Esophagus (tissue), 2 donors: ENCODE data around the gene CAV1. TPM values are rescaled to one million over a fixed set of nuclear protein-coding genes. Genes with fewer than 3 reads are reported as not detected.

Source experiments
- H3K27ac ChIP-seq, 2 donors: one replicate each; pipeline ENCODE4 v1.5.1; 2013; ENCODE audit warnings: low read depth in 2 of 2, mild to moderate bottlenecking in 2 of 2, inconsistent platforms in 1 of 2, low read length in 1 of 2, moderate library complexity in 1 of 2
- H3K27me3 ChIP-seq, 2 donors: one replicate each; pipeline ENCODE4 v1.6.1; 2013; ENCODE audit warnings: low read length in 2 of 2, control low read depth in 1 of 2, mild to moderate bottlenecking in 1 of 2; ENCODE audit not compliant: insufficient read depth in 2 of 2, control insufficient read depth in 1 of 2
- H3K36me3 ChIP-seq, 2 donors: one replicate each; pipeline ENCODE4 v1.6.1; 2013; ENCODE audit warnings: low read length in 1 of 2; ENCODE audit not compliant: control insufficient read depth in 2 of 2, insufficient read depth in 2 of 2
- H3K4me1 ChIP-seq, 2 donors: one replicate each; pipeline ENCODE4 v1.6.1; 2013; ENCODE audit warnings: low read length in 1 of 2; ENCODE audit not compliant: control insufficient read depth in 2 of 2, insufficient read depth in 2 of 2
- H3K4me3 ChIP-seq, 2 donors: one replicate each; pipeline ENCODE4 v1.5.1; 2013; ENCODE audit warnings: low read length in 2 of 2, mild to moderate bottlenecking in 2 of 2, low read depth in 1 of 2, moderate library complexity in 1 of 2
- H3K9me3 ChIP-seq, 2 donors: one replicate each; pipeline ENCODE4 v1.6.1; 2013; ENCODE audit warnings: mild to moderate bottlenecking in 2 of 2, low read depth in 1 of 2, low read length in 1 of 2, moderate library complexity in 1 of 2; ENCODE audit not compliant: control insufficient read depth in 2 of 2, insufficient read depth in 1 of 2
- WGBS, 2 donors: extraction: QIAGEN DNeasy Blood & Tissue Kit; methylation state at CpG; one replicate each; pipeline ENCODE4 v1.1.7; 2013; 5-methylcytosine and 5-hydroxymethylcytosine counted together
- polyA plus RNA-seq, 2 donors: library from polyadenylated mRNA; stranded (reverse); fragments of 200-250 nt; gene quantifications; one replicate each; pipeline ENCODE4 v1.2.3, GENCODE V29; 2013
- donor health status: healthy with polysubstance abuse.
- donor health status: Bipolar disorder and iron deficiency.

Gene CAV1
- polyA plus RNA-seq, 2 donors: 16.3 to 57.9 TPM

DNA sequence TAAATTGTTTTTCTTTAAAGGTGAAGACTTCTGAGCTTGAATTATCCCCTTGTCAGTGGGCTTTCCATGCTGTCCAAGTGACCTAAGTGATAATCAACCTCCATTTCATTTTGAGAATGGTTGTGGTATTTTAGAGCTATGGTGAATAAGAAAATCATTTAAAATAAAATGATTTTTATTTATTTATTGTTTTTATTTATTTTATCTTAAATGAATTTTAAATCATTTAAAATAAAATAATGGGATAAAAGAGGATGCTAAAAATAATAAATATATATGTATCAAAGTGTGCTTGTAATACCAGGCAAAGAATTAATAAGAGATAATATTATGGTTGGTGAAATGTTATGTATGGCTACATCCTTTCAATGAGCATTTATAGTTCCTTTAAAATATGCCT, 24.5 kb downstream of the CAV1 start:
- peaks cover 0 to 2% of the 10 kb centered on the region in 2 donors for H3K36me3 ChIP-seq
- H3K4me3 ChIP-seq: no peak overlapping the region
- no peaks in the 10 kb centered on the region for H3K9me3 ChIP-seq
- no peaks in the 10 kb centered on the region for H3K27me3 ChIP-seq
- no peak overlapping the region for H3K27ac ChIP-seq
- H3K4me1 ChIP-seq: peaks cover 3 to 4% of the 10 kb centered on the region in 2 donors

DNA sequence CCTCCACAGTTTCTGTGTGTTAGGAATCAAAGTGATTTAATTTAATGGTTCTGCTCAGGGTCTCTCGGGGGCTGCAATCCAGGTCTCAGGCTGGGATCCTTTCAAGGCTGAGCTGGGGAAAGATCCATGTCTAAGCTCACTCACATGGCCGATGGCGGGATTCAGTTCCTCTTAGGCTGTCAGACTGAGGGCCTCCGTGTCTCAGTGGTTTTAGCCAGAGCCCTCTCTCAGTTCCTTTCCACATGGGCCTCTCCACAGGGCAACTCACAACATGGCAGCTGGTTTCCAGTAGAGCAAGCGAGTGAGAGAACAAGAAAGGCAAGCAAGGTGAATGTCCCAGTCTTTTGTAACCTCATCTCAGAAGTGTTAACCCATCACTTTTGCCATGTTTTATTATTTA, 26.9 kb downstream of the CAV1 start:
- WGBS, 2 donors: 90 to 92% methylated on average over 5 of the region's 5 CpGs
- H3K4me1 ChIP-seq: peaks cover 3 to 4% of the 10 kb centered on the region in 2 donors
- peaks cover 0 to 2% of the 10 kb centered on the region in 2 donors for H3K36me3 ChIP-seq
- H3K27me3 ChIP-seq: no peaks in the 10 kb centered on the region
- no peak overlapping the region for H3K4me3 ChIP-seq
- no peak overlapping the region for H3K27ac ChIP-seq
- H3K9me3 ChIP-seq: no peaks in the 10 kb centered on the region

DNA sequence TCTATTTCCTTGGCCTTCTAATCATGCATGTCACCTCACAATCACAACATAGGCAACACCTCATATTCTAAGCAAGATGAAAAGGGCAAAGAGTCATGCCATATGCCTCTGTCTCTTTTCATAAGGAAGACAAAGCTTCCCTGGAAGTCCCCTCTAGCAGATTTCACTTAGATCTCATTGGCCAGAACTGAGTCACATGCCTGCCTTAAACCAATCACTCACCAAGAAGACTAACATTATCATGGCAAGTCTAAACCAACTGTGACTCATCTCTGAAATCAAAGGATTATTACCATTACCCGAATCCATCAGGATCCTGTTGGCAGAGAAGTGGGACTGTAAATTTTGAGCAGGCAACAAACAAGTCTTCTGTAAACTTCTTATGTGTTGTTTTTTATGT, 27.8 kb downstream of the CAV1 start:
- H3K4me3 ChIP-seq: no peak overlapping the region
- H3K36me3 ChIP-seq: peaks cover 0 to 2% of the 10 kb centered on the region in 2 donors
- no peaks in the 10 kb centered on the region for H3K27me3 ChIP-seq
- peaks cover 3 to 4% of the 10 kb centered on the region in 2 donors for H3K4me1 ChIP-seq
- no peak overlapping the region for H3K27ac ChIP-seq
- 32 to 44% methylated on average over 1 of the region's 1 CpG for WGBS, 2 donors
- H3K9me3 ChIP-seq: no peaks in the 10 kb centered on the region

DNA sequence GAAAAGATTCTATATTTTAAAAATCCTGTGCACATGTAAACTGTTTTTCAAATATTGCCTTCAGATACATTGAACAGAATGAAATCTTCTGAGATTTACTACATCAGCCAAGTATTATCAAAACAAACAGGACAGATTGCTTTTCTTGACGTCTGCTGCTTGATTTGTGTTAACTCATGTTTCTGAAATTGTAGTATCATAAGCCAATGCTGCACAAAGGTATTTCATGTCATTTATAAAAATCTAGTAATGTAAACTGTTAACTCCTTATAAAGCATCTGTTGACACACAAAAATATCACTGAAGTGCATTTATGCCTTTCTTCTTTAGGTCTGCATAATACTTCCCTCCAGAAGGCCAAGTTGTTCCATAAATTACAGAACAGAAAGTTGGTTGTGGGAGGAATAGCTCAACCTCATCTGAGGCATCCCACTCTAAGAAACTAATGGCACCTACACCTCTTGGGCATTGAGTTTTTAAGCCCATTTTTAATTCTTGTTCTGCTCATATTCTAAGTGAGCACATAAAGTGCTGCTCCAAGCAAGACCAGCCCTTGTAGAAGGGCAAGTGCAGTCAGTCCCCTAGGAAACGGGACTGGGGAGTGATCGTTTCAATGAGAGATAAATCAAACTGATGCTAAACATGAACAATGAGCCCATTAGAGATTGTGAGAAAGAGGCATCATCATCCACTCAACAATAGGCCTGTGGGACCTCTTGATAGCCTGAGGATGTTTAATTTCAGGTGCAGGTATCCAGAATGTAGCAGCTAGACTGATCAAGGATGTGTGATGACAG, 28.5 kb downstream of the CAV1 start:
- WGBS, 2 donors: 58 to 61% methylated on average over 3 of the region's 3 CpGs

DNA sequence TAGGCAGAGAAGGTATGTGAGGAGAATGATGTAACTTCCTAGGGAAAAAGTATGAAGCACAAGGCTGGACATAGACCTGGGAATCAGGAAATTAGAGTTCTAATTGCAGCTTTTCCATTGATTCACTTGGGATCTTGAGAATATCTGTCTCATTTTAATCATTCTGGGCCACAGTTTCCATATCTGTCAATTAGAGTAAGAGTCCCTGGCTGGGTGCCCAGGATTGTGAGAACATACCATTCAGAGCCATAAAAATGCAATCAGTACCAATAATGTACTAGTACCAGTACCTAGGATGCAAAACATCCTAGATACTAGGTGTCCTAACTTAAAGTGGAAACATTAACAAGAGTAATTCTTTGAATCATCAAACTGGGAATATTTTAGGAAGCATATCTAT, 29.6 kb downstream of the CAV1 start:
- Histone ChIP-seq H3K9me3 (no peaks in the 10 kb centered on the region), H3K27ac (no peak overlapping the region), H3K4me3 (no peak overlapping the region), H3K36me3 (peaks cover 2 to 3% of the 10 kb centered on the region in 2 donors), H3K4me1 (no peaks in the 10 kb centered on the region), H3K27me3 (no peaks in the 10 kb centered on the region)

More for the DNA sequence above, 28.5 kb downstream of the CAV1 start:
- Histone ChIP-seq H3K4me1 (peaks cover 3 to 4% of the 10 kb centered on the region in 2 donors), H3K27ac (peak overlapping the region in 1 of 2 donors; percentile 31), H3K27me3 (no peaks in the 10 kb centered on the region), H3K9me3 (no peaks in the 10 kb centered on the region), H3K4me3 (no peak overlapping the region), H3K36me3 (peaks cover 2% of the 10 kb centered on the region in 2 donors)

DNA sequence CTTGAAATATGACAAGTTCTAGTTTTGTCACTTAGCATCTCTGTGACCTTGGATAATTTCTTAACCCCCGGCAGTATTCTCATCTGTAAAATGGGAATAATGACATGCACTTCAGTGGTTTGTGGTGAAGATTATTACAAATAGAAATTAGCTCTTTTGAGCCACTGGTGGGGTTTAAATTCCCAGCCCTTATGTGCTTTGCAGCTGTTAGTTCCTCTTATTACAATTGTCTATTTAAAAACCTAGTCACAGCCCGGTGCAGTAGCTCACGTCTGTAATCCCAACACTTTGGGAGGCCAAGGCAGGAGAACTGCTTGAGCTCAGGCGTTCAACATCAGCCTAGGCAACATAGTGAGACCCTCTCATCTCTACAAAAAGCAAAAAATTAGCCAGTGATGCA, 30.1 kb downstream of the CAV1 start:
- no peaks in the 10 kb centered on the region for H3K27me3 ChIP-seq
- H3K27ac ChIP-seq: no peak overlapping the region
- peaks cover 2 to 3% of the 10 kb centered on the region in 2 donors for H3K36me3 ChIP-seq
- no peaks in the 10 kb centered on the region for H3K4me1 ChIP-seq
- H3K9me3 ChIP-seq: no peaks in the 10 kb centered on the region
- no peak overlapping the region for H3K4me3 ChIP-seq
- WGBS, 2 donors: 72 to 75% methylated on average over 4 of the region's 4 CpGs

DNA sequence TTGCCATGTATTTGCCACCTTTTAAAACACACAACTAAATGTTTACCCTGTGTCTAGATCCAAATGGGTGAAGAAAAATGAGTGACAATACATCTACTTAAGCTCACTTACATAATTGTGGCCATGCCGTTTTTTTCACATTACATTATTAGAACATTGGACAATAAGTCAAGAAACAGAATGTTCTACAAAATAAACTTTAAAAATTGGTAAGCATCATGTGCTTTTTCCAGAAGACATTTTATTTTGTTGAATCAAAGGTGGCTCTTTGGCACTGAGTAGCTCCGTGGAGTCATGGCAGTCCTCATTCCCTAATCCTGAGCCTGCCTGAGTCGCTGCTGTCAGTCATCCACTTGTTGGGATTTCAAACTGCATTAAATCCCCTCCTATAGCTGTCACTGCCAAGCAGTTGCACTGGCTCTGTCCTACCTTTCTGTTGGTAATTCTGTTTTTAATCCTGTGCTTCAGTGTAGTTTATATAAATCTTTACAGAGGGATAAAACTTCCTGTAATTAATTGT, 32.3 kb downstream of the CAV1 start:
- WGBS, 2 donors: 53 to 56% methylated on average over 3 of the region's 3 CpGs
- H3K4me1 ChIP-seq: no peaks in the 10 kb centered on the region
- no peaks in the 10 kb centered on the region for H3K9me3 ChIP-seq
- no peaks in the 10 kb centered on the region for H3K27me3 ChIP-seq
- H3K27ac ChIP-seq: peak overlapping the region in 1 of 2 donors; percentile 18
- H3K4me3 ChIP-seq: no peak overlapping the region
- H3K36me3 ChIP-seq: peaks cover 2 to 3% of the 10 kb centered on the region in 2 donors

DNA sequence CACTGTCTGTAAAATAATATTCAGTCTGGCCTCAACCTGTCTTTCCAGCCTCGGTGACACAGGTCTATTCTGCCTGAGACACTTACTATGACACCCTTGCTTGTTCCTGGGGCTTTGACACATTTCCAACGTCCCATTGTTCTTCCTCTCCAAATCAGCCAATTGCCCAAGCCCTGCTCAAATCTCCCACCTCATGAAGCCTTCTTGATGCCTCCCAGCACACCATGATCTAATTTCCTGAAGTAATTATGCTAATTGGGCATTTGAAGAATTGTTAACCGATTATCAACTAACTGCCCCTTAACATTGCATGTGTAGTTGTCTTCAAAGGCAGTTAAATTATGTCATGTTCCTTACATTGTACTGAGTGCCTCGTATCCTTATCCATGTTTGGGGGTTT, 33.1 kb downstream of the CAV1 start:
- no peak overlapping the region for H3K4me3 ChIP-seq
- peaks cover 2 to 3% of the 10 kb centered on the region in 2 donors for H3K36me3 ChIP-seq
- no peaks in the 10 kb centered on the region for H3K27me3 ChIP-seq
- H3K4me1 ChIP-seq: no peaks in the 10 kb centered on the region
- H3K27ac ChIP-seq: no peak overlapping the region
- H3K9me3 ChIP-seq: no peaks in the 10 kb centered on the region
- WGBS, 2 donors: 81 to 82% methylated on average over 4 of the region's 4 CpGs

DNA sequence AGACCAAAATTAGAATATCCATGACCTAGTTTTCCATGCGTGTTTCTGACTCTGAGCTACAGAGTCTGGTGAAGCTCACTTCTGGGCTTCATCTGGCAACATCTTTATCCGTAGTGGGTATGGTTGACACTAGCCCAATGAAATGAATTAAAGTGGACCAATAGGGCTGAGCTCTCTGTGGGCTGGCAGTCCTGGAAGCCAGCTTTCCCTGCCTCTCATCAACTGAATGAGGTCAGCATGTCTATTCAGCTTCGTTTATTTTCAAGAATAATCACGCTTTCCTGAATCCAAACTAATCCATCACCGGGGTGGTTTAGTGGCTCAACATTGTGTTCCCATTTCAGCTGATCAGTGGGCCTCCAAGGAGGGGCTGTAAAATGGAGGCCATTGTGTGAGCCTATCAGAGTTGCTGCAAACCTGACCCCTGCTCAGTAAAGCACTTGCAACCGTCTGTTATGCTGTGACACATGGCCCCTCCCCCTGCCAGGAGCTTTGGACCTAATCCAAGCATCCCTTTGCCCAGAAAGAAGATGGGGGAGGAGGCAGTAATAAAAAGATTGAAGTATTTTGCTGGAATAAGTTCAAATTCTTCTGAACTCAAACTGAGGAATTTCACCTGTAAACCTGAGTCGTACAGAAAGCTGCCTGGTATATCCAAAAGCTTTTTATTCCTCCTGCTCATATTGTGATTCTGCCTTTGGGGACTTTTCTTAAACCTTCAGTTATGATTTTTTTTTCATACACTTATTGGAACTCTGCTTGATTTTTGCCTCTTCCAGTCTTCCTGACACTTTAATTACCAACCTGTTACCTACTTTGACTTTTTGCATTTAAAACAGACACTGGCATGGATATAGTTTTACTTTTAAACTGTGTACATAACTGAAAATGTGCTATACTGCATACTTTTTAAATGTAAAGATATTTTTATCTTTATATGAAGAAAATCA, 35.5 kb downstream of the CAV1 start:
- Histone ChIP-seq H3K27ac (no peak overlapping the region), H3K27me3 (no peaks in the 10 kb centered on the region), H3K4me3 (no peak overlapping the region), H3K36me3 (peaks cover 2 to 3% of the 10 kb centered on the region in 2 donors), H3K4me1 (no peaks in the 10 kb centered on the region), H3K9me3 (no peaks in the 10 kb centered on the region)
- 57 to 63% methylated on average over 7 of the region's 7 CpGs for WGBS, 2 donors
